ENCODE measurements around the gene KCNMA1. TPM values are rescaled to one million over a fixed set of nuclear protein-coding genes. Genes with fewer than 3 reads are reported as not detected.

Gene KCNMA1
- total and polyA plus RNA-seq, 2 donors from 2014 or later = 4.2 to 8.9 TPM

DNA sequence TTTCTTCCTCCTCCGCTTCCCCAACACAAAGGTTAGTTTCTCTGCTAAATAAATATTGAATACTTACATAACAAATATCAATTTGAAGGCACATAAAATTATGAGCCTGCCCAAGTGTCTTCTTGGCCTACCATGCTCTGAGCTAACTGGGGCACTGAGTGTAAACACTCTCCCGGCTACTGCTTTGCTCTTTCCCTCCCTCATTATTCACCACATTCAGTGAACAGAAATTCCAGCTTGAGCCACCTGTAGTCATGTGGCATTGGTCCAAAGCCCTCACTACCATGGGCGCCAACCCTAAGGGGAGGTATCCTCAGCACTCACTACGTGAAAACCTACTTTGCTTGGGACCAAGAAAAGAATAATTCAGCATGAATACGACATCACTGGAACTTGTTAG, 409.0 kb downstream of the KCNMA1 start:
- Histone ChIP-seq H3K27ac (ENCODE audit: low read depth in 2 of 2, low read length in 2 of 2) (no peak overlapping the region), H3K9ac (ENCODE audit: low read length in 3 of 3) (no peak overlapping the region), H3K4me1 (ENCODE audit: control insufficient read depth in 2 of 3, insufficient read depth in 2 of 3, low read depth in 1 of 3, low read length in 3 of 3) (no peaks in the 10 kb centered on the region), H3K36me3 (ENCODE audit: control insufficient read depth in 2 of 3, insufficient read depth in 3 of 3, low read length in 3 of 3) (no peaks in the 10 kb centered on the region), H3K4me3 (ENCODE audit: low read length in 3 of 3) (no peak overlapping the region), H3K27me3 (ENCODE audit: control insufficient read depth, insufficient read depth, low read length) (no peaks in the 10 kb centered on the region), H3K9me3 (ENCODE audit: control insufficient read depth in 2 of 3, insufficient read depth in 1 of 3, low read length in 3 of 3) (no peaks in the 10 kb centered on the region)
- no peak for DNase-seq
- TF ChIP-seq, protein P1, sequence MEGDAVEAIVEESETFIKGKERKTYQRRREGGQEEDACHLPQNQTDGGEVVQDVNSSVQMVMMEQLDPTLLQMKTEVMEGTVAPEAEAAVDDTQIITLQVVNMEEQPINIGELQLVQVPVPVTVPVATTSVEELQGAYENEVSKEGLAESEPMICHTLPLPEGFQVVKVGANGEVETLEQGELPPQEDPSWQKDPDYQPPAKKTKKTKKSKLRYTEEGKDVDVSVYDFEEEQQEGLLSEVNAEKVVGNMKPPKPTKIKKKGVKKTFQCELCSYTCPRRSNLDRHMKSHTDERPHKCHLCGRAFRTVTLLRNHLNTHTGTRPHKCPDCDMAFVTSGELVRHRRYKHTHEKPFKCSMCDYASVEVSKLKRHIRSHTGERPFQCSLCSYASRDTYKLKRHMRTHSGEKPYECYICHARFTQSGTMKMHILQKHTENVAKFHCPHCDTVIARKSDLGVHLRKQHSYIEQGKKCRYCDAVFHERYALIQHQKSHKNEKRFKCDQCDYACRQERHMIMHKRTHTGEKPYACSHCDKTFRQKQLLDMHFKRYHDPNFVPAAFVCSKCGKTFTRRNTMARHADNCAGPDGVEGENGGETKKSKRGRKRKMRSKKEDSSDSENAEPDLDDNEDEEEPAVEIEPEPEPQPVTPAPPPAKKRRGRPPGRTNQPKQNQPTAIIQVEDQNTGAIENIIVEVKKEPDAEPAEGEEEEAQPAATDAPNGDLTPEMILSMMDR (IDR thresholded peaks at IDR 0.05; ENCODE audit: borderline replicate concordance, extremely low read depth, insufficient read depth) = no peak
- intact Hi-C loops (cut with DNase I) = no loop called here
- no peak for FAIRE-seq

DNA sequence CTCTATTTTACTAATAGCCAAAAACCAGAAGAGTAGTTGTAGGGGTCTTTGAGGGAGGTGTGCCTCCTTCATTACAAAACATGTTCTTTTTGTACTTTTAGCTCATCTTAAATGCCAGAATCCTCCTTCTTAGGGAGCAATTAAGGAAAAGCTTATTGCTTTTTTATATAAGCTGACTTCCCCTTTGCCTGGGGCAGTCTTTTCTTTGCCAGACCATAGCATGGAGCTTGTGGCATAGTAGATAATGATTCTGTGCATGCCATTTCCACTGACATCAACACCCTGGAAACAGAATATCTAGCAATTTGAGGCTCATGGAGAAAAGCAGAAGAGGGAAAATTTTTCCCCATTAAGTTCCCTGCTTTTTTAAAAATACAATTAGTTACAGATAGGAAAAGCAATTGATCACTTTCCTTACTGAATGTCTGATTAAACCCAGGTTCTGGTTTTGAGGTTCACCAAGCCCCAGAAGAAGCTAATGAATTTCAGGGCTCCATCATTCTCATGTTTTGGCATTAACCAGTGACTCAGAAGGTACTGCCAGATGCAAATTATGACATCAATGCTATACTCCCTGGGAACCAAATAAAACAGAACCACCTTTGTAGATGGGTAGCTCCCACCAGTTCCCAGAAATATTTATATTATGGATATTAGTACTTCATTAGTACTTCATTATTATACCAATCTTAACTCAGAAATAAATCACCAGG, 410.6 kb downstream of the KCNMA1 start:
- Histone ChIP-seq H3K36me3 (ENCODE audit: control insufficient read depth in 2 of 3, insufficient read depth in 3 of 3, low read length in 3 of 3) (no peaks in the 10 kb centered on the region), H3K27ac (ENCODE audit: low read depth in 2 of 2, low read length in 2 of 2) (no peak overlapping the region), H3K4me1 (ENCODE audit: control insufficient read depth in 2 of 3, insufficient read depth in 2 of 3, low read depth in 1 of 3, low read length in 3 of 3) (no peaks in the 10 kb centered on the region), H3K9me3 (ENCODE audit: control insufficient read depth in 2 of 3, insufficient read depth in 1 of 3, low read length in 3 of 3) (no peaks in the 10 kb centered on the region), H3K9ac (ENCODE audit: low read length in 3 of 3) (no peak overlapping the region), H3K4me3 (ENCODE audit: low read length in 3 of 3) (no peak overlapping the region), H3K27me3 (ENCODE audit: control insufficient read depth, insufficient read depth, low read length) (no peaks in the 10 kb centered on the region)
- TF ChIP-seq, protein P1 (IDR thresholded peaks at IDR 0.05; ENCODE audit: borderline replicate concordance, extremely low read depth, insufficient read depth) = no peak
- no peak for FAIRE-seq
- DNase-seq = no peak
- intact Hi-C loops (cut with DNase I) = no loop called here

DNA sequence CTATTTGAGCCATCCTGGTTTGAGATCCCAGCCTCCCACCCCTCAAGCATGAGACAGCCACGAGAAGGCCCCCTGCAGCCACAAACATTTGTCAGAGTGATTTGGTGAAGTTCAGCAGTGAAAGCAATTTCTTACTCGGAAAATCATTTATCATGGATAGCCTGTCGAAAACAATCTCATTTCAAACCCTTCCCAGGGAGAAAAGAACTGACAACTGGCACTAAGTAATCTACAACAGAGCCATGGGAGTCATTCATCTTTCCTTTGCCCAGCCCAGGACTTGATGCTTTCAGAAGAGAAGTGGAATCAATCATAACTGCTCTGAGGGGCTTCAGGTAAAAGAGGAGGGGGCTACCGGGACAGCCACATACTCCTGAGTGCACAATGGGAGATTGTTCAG, 411.2 kb downstream of the KCNMA1 start:
- TF ChIP-seq, protein P1 (IDR thresholded peaks at IDR 0.05; ENCODE audit: borderline replicate concordance, extremely low read depth, insufficient read depth) = no peak
- no peak overlapping the region for H3K4me3 ChIP-seq (ENCODE audit: low read length in 3 of 3)
- no peaks in the 10 kb centered on the region for H3K27me3 ChIP-seq (ENCODE audit: control insufficient read depth, insufficient read depth, low read length)
- H3K9ac ChIP-seq (ENCODE audit: low read length in 3 of 3) = no peak overlapping the region
- no peaks in the 10 kb centered on the region for H3K9me3 ChIP-seq (ENCODE audit: control insufficient read depth in 2 of 3, insufficient read depth in 1 of 3, low read length in 3 of 3)
- H3K36me3 ChIP-seq (ENCODE audit: control insufficient read depth in 2 of 3, insufficient read depth in 3 of 3, low read length in 3 of 3) = no peaks in the 10 kb centered on the region
- intact Hi-C loops (cut with DNase I) = no loop called here
- no peak for DNase-seq
- H3K27ac ChIP-seq (ENCODE audit: low read depth in 2 of 2, low read length in 2 of 2) = no peak overlapping the region
- H3K4me1 ChIP-seq (ENCODE audit: control insufficient read depth in 2 of 3, insufficient read depth in 2 of 3, low read depth in 1 of 3, low read length in 3 of 3) = no peaks in the 10 kb centered on the region
- FAIRE-seq = no peak

DNA sequence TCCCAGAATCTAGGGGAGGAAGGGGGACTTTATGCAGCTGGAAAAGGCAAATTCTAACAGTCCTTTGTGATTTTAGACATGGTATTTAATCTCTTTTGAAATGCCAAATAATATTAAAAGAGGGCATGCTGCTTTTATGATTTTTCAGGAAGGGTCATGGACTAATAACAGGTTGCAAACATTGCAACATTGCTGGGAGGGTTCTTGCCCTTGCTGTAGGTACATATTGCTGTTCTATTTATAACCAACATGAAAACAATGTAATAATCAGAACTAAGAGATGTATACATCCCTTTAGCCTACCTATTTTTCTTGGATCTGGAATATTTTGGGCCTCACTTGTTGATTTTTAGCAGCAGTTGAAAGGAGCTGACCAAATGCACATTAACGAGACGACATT, 411.6 kb downstream of the KCNMA1 start:
- no peaks in the 10 kb centered on the region for H3K4me1 ChIP-seq (ENCODE audit: control insufficient read depth in 2 of 3, insufficient read depth in 2 of 3, low read depth in 1 of 3, low read length in 3 of 3)
- intact Hi-C loops (cut with DNase I) = no loop called here
- DNase-seq = no peak
- no peak overlapping the region for H3K9ac ChIP-seq (ENCODE audit: low read length in 3 of 3)
- H3K36me3 ChIP-seq (ENCODE audit: control insufficient read depth in 2 of 3, insufficient read depth in 3 of 3, low read length in 3 of 3) = no peaks in the 10 kb centered on the region
- no peak overlapping the region for H3K4me3 ChIP-seq (ENCODE audit: low read length in 3 of 3)
- H3K27me3 ChIP-seq (ENCODE audit: control insufficient read depth, insufficient read depth, low read length) = no peaks in the 10 kb centered on the region
- H3K9me3 ChIP-seq (ENCODE audit: control insufficient read depth in 2 of 3, insufficient read depth in 1 of 3, low read length in 3 of 3) = no peaks in the 10 kb centered on the region
- TF ChIP-seq, protein P1 (IDR thresholded peaks at IDR 0.05; ENCODE audit: borderline replicate concordance, extremely low read depth, insufficient read depth) = no peak
- FAIRE-seq = no peak
- no peak overlapping the region for H3K27ac ChIP-seq (ENCODE audit: low read depth in 2 of 2, low read length in 2 of 2)

Data from kidney (tissue), 14 donors.